ENCODE measurements around the gene ZFPM1.

DNA sequence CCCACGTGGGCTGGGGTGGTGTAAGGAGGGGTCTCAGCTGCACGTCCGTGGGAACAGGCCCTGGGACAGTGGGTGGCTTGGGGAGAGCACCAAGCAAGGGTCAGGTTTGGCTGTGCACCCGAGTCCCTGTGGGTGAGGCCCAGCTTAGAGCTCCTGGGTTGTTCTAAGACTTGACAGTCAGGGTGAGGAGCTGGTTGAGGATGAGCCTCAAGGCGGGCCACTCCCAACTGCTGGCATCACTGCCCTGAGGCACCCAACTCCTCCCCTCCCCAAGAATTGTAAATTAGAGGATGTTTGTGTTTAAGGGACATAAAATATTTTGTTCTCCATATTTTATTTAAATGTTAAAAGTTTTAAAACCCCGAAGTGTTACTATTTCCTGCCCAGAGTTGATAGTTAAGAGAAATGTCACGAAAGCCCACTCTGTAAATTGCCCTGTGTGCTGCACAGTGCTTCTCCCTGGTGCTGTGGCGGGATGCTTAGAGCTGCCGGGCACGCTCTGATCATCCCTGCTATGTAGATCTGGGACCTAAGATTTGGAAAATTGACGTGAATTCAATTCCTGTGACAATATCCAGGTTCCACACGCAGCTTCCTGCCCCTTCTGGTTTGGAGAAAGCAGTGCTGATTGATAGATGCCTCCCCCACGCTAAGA is 133.0 kb downstream of the ZFPM1 start:
- TF ChIP-seq ZNF274 (IDR thresholded peaks at IDR 0.05; ENCODE audit: low read depth, low read length) = no peak
- no peak for TF ChIP-seq YY1 (IDR thresholded peaks at IDR 0.05; ENCODE audit: insufficient read depth, insufficient read length)
- TF ChIP-seq SUZ12 (IDR thresholded peaks at IDR 0.05; ENCODE audit: extremely low read depth, insufficient read depth, insufficient read length) = no peak
